Epidermal melanocyte (primary cell): ENCODE measurements around the gene KCNIP3.
"Not testable (repeated sequence)": the region's sequence is repeated elsewhere in the genome, so short reads cannot be mapped to it uniquely, and the experiment has no call there.

Source experiments
- DNase-seq: peaks from one replicate; pipeline ENCODE4 v3.0.0; 2011; ENCODE audit warnings: low spot score; ENCODE audit not compliant: insufficient read length

The KCNIP3 gene

GRCh38 chr2:95296880-95297487 lies at the start of gene KCNIP3:
Gene KCNIP3 (plus strand): TSS chr2:95297347. CDS start chr2:95297439, 92 bp downstream.
- DNase-seq = no peak

GRCh38 chr2:95258271-95258670 lies 38.9 kb upstream of the KCNIP3 start:
- DNase-seq = no peak

DNA sequence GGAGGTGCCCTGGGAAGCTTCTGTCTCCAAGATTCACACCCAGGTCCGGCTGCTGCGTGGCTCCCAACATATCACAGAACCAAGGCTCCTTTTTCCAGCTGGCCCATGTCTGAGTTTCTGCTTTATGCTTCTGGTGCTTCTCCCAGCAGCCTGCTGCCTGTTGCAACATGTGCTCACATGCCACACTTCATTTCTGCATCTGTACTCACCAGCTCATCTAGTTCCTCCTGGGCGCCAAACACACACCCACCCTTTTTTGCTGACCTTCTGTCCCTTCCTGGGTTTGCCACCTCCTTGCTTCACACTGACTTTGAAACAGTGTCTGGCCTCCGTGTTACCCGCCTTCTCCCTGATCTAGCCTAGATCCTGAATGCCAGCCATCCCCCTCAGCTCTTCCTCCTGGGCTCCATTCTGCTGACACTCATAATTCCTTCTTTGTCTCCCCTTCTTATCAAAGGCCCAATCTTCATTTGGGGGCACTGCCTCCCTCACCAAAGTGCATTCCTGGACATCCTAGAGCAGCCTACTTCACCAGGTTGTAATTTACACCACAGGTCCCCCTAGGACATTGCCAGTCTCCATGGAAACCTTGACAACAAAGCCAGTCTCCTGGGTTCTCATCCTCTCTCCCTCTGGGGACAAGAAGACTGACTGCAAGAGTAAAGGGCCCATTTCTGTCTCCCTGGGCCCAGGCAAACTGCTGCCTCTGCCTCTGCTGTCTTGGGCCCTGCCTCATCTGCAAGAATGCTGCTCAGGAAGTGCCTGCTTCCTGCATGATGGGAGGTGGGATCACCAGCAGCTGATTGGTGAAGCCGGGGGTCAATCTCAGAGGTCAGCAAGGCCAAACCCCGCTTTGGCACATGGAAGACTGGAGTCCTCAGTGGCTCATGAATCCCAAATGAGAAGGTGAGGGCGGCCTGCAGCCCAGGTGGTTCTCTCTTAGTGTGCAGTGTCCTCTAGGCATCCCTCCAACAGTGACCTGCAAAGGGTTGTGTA lies 36.8 kb upstream of the KCNIP3 start:
- DNase-seq = peak; percentile 42

DNA sequence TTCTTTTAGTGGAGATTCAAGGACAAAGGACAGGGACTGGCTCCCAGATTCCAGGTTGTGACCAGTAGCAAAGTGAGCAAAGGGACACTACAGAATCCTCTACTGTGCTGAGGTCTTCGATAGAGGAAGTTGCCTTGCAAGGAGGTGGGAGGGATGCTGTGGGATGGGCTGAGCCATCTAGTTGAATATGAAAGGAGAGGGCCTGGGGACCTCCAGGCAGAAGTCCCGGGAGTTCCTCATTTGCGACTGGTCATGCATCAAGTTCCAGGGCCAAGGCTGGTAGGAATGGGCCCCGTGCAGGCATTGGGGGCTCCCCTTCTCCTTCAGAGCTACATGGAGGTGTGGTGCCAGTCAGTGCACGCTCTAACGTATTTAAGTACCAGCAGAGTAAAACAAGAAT lies 35.5 kb upstream of the KCNIP3 start:
- no peak for DNase-seq

GRCh38 chr2:95262896-95263542 lies 34.1 kb upstream of the KCNIP3 start:
- DNase-seq = no peak

DNA sequence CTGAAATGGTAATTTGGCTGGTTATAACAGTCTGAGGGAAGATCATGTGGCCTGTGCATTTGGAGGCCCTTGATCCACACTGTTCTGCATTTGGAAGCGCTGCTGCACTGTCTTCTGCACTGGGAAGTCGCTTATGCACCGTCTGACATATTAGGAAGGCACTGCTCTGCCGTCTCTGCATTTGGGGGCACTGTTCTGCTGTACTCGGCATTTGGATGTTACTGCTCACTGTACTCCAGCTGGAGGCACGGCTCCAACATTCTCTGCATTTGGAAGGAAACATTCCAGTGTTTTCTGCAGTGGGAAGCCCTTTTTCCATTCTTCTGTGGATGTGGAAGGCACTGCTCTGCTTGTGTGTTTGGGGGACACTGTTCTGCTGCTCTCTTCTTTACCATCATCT lies 32.5 kb upstream of the KCNIP3 start:
- no peak for DNase-seq

DNA sequence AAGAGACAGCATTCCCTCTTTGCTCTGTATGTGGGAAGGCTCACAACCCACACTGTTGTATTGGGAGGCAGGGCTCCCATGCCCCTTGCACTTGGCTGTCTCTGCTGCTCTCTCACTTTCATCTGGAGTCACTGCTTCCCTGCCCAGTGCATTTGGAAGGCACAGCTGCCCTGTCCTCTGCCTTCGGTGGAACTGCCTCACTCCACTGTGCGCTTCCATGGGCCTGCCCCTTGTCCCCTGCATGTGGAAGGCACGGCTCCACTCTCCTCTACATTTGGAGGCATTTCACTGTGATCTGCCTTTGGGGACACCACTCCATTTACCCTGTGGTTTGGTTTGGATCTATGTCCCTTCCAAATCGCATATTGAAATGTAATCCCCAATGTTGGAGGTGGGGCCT lies 32.0 kb upstream of the KCNIP3 start:
- DNase-seq = no peak

DNA sequence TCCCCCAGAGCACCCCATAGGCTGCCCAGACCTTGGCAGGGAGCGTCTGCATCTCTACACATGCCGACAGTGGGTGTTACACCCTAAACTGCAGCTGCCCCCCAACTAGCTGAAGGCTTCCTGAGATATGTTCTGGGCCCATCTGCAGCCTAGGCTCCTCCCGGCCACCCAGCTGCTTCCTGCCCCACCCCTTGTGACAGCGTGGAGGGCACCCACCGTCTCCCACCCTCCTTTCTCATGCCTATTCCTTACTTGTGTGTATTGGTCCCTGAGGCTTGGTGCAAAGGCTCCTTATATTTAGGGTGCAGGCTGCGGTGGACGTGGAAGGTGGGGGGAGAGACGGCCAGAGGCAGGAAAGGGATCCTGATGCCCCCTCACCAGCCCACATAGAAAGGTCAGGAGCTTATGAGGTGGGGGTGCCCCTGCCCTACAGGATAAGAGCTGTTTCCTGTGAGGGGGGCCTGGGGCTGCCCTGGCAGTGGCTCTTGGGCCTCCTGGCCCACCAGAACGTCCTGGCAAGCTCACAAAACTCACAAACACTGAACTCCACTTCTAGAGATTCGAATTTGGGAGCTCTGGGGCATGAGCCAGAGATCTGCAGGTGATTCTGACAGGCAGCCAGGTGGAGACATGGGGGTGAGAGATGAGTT lies 30.2 kb upstream of the KCNIP3 start:
- DNase-seq = no peak

GRCh38 chr2:95267458-95268210 lies 29.5 kb upstream of the KCNIP3 start:
- no peak for DNase-seq

DNA sequence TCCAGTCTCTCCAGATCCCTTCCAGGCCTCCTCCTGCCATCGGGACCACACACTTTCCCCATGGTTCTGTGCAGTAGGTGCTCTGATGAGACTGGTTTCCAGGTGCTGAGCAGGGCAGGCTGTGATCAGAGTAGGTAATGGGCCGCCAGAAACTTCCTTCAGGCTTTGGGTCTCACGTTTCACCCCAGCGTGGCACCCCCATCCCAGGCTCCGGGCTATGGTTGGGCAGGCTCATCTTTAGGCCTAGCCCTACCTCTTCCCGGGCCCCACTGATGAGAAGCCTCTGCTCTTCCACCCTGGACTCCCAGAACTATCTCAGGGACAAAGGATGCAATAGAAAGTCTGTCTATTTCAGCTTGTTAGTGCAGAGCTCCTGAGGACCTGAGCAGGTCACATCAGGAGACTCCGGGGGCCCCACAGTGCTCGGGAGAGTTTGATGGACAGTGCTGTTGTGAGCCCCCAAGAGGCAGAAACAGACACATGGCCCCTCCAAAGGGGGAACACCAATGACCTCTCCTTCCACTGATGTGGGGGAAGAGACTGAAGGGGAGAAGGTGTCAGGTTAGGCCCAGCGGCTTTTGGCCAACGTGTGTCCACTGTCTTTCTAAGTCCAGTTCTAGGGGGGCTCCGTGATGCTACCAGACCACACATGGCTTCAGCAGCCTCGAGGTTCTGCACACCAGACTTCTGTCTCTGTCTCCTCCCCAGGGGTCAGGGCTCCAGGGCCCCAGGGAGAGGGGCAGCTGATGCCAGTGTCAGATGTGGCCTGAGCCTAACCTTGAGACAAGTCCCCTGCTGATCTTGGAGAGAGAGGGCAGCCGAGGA lies 28.7 kb upstream of the KCNIP3 start:
- no peak for DNase-seq

DNA sequence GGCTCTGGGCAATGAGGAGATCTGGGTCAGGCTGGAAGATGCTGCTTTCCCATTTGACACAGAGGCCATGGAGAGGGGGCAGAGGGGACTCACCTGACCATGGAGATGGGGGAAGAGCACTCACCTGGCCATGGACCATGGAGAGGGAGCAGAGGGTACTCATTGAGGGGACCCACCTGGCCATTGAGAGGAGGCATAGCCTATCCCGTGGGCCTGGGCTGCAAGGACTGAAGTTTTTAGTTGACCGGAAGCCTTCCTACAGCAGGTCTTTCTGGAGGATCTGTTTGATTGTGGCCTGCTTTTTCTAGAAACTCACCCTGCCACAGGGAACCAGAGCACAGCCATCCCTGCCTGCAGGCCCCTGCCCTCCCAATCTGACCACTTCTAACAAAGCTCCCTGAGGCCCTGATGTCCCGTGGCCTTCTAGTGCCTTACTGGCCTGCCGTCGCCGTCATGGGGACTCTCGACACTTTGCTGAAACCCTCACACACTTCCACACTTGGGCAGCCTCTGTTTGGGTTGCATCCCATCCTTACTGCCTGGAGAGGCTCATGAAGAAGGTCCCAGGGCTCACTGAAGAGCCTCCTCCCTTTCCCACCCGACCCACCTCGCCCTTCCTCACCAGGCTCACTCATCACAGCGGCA lies 28.0 kb upstream of the KCNIP3 start:
- no peak for DNase-seq

GRCh38 chr2:95269745-95270144 lies 27.4 kb upstream of the KCNIP3 start:
- DNase-seq = not testable (repeated sequence)

- DNase-seq = no peak
These were observed 26.5 kb upstream of the KCNIP3 start for GRCh38 chr2:95270541-95271081.

GRCh38 chr2:95271381-95271971 lies 25.7 kb upstream of the KCNIP3 start:
- no peak for DNase-seq

DNA sequence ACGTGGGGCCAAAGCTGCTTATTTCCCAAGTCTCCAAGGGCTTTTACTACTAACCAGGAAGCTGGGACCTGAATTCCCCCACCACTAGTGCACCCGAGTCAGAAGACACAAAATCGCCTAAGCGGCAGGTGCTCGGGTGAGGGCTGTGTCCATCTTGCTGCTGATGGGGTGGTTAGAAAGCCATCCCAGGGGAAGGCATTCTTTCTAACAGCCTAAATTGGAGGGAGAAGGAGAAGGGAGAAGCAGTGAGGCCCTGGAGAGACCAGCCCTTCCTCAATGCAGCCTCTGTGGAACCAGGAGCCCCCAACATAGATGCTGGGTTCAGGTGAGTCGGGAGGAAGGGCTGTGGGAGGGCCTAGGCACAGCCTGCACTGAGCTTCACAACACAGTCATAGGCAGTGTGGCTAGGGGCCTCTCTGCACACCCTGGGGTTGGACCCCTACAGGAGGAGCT lies 24.8 kb upstream of the KCNIP3 start:
- no peak for DNase-seq

DNA sequence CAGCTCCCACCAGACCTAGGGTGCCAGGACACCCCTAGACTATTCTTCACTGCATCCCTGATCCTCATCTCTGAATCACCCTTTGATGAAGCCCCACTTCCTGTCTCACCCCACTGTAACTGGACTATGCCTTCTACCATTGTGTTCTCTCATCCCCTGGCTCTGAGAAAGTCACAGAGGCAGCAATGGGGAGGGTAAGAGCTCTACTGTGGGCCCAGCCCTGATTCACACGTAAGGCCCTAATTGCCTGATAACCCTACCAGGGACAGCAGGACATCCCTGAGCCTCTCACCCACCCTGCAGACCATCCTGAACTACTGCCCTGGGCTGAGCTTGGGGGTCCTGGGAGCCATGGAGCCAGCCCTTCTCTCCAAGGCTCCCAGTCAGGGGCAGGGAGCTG lies 24.4 kb upstream of the KCNIP3 start:
- DNase-seq = no peak

DNA sequence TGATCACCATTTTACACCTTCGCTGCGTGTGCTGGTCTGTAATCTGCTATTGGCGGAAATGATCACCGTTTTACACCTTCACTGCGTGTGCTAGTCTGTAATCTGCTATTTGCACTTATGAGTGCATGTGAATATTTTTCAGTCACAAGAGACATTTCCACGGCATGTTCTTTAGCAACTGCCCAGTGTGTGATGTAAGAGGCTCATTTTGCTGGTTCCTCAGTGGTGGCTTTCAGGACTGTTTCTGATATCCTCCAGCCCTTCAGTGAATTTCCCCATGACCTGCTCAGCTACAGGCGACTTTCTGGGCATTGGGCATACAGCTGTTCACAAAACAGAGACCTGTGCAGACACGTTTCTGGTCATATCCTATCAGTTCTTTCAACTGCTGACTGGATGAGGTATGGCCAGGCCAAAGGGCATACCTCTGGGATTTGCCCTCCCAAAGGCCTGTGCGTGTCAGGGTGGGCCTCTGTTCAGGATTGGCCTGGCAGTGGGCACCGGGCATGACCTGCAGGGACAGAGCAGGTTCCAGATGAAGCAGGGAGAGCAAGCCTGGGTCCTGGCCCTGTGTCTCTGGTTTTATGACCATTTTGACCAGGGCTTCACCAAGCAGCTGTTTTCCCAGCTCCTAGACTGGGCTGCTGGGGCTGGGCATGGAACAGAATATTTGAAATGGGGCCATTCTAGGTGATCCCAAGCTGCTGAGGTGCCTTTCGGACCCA lies 23.4 kb upstream of the KCNIP3 start:
- DNase-seq = no peak
